GM12892 (cell line): ENCODE data around the gene TMEM30B.

Experiments
- POLR2A ChIP-seq: IDR thresholded peaks from 2 replicates; pipeline ENCODE4 v1.6.1; 2011; ENCODE audit warnings: low read depth, low read length, control low read depth
- POLR2AphosphoS5 ChIP-seq: IDR thresholded peaks from 2 replicates; pipeline ENCODE4 v1.6.1; 2011; ENCODE audit warnings: low read depth, low read length, control low read depth
- TAF1 ChIP-seq: IDR thresholded peaks from 2 replicates; pipeline ENCODE4 v1.6.1; 2011; ENCODE audit warnings: low read depth, mild to moderate bottlenecking, control low read depth, low read length, borderline replicate concordance

- TF ChIP-seq POLR2AphosphoS5: no peak
- TF ChIP-seq TAF1: no peak
- TF ChIP-seq POLR2A: no peak
Observed at GRCh38 chr14:61282746-61283145, 1.6 kb upstream of the TMEM30B start.
